AG10803 (cell line): Measurements from ENCODE around the gene GRID1.

Experiments used
- DNase-seq: peaks from one replicate; pipeline ENCODE4 v3.0.0; 2010; ENCODE audit warnings: low read depth
- H3K4me3 ChIP-seq: 2 replicates; pipeline ENCODE4 v1.5.1; 2011; ENCODE audit warnings: mild to moderate bottlenecking, low read length, control low read depth
- CTCF ChIP-seq: conservative IDR thresholded peaks from 2 replicates; pipeline ENCODE4 v1.5.1; 2011; ENCODE audit warnings: mild to moderate bottlenecking, low read length, control low read depth, inconsistent platforms

Gene GRID1

GRCh38 chr10:86136934-86137333 is 229.7 kb downstream of the GRID1 start:
- TF ChIP-seq CTCF = no peak
- no peak for DNase-seq
- no peak overlapping the region for H3K4me3 ChIP-seq

GRCh38 chr10:86135191-86135590 is 231.4 kb downstream of the GRID1 start:
- no peak for TF ChIP-seq CTCF
- no peak for DNase-seq
- H3K4me3 ChIP-seq = no peak overlapping the region

GRCh38 chr10:86130737-86131475 is 235.7 kb downstream of the GRID1 start:
- no peak for DNase-seq
- no peak overlapping the region for H3K4me3 ChIP-seq
- no peak for TF ChIP-seq CTCF

GRCh38 chr10:86130041-86130440 is 236.6 kb downstream of the GRID1 start:
- DNase-seq = no peak
- no peak for TF ChIP-seq CTCF
- no peak overlapping the region for H3K4me3 ChIP-seq

DNA sequence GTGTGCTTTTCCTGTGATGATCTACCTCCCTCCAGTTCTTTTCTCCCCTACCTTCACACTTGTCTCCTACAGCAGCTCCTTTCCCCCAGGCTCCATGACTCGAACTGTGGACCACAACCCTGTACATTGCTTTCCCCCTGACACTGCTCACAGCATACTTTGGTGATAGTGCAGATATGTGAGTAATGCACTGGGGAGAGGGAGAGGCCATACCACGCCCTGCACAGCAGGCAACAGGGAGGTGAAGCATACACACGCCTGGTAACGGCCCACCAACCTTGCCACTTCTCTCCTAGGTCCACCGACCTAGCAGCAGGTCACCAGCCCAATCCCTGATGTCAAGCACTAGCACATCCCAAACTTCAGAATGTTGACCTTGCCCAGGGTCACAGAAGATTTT is 238.2 kb downstream of the GRID1 start:
- no peak overlapping the region for H3K4me3 ChIP-seq
- DNase-seq = no peak
- no peak for TF ChIP-seq CTCF

DNA sequence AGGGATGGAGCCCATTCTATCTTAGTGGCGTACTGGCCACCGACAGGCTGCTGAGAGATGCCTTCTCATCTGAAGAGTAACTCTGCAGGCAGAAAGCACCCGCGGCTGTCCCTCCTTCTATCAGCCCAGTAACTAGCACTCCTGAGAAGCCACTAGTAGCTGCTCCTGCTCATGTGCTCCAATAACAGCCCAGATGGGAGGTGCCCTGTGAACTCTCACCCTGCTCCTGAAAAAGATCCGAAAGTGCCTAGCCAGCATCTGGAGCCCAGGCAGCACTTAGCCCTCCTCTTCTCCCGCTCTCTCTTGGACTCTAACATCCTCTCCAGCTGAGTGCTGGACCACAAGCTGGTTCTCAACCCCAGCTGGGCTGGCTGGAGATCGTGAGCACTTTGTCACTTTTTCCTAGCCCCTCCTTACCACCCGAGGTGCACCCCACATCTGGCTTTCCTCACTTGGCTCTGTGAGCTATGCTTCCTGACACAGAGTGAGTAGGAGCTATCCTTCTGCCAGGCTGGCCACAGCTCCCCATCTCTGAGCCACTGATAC is 239.2 kb downstream of the GRID1 start:
- no peak overlapping the region for H3K4me3 ChIP-seq
- no peak for TF ChIP-seq CTCF
- DNase-seq = no peak

- DNase-seq = no peak
- H3K4me3 ChIP-seq = no peak overlapping the region
- TF ChIP-seq CTCF = no peak
Measured at GRCh38 chr10:86124734-86125133, 241.9 kb downstream of the GRID1 start.
